AG08396 (cell line): ENCODE measurements around the gene SLC22A23.

Experiments
- DNase-seq: peaks from one replicate; pipeline ENCODE4 v3.0.0; 2012; ENCODE audit warnings: low spot score, mixed read lengths

SLC22A23 gene

DNA sequence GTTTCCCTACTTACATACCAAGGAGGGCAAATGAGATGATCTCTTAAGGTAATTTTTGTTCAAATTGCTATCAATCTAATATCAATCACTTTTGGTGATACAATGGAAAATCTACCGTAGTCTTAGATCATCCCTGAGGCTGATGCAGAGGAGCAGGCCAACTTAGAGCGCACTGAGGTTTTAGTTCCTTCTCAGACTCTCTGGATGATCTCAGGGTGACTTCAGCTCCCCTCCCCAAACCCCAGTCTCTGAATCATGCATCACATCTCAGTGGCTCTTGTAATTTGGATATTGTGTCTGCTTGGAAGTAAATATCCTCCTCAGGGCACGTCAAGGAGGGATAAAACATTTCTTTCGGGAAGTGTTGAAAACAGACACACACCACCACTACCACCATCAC is 235.3 kb downstream of the SLC22A23 start:
- no peak for DNase-seq

DNA sequence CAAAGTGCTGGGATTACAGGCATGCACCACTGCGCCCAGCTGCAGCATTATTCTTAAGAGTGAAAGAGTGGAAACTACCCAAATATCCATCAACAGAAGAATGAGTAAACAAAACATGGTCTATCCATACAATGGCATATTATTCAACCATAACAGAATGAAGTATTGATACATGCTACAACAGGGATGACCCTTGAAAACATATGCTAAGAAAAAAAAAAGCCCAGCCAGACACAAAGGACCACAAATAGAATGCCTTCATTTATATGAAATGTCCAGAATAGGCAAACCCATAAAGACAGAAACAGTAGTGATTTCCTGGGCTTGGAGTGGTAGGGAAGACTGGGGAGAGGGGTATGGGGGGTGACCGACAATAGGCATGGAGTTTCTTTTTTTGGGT is 236.5 kb downstream of the SLC22A23 start:
- no peak for DNase-seq
